Occipital lobe (tissue), 2 donors: Measurements from ENCODE around the gene RBMS3. TPM values are rescaled to one million over a fixed set of nuclear protein-coding genes. Genes with fewer than 3 reads are reported as not detected.

ENCODE experiments used
- DNase-seq: peaks from one replicate; lab custom pipeline; 2025; lab: John Stamatoyannopoulos, UW
- total RNA-seq: library from RNA; depleted of rRNA; stranded (reverse); fragments of >200 nt; gene quantifications from one replicate; pipeline ENCODE4 v1.2.3, GENCODE V29; 2014

The RBMS3 gene
- total RNA-seq, 1 donor from 2014 or later: 19.8 TPM

GRCh38 chr3:29868543-29869101 lies 587.8 kb downstream of the RBMS3 start:
- no peak for DNase-seq

DNA sequence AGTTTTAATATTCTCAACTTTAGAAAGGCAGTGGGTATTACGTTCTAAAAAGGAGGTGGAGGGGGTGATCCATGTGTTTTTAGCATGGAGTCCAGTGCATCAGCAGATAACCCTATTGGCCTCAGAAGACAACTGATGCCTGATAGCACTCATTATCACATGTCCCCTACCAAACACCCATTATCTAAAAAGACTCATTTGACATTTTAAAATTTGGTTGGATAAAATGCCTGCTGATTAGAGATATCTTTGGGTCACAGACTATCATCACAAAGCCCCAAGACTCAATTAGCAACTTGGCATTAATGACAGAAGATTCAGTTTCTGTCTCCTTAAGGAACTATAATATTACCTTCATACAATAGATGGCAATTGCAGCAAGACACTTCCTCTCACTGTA lies 589.3 kb downstream of the RBMS3 start:
- no peak for DNase-seq

DNA sequence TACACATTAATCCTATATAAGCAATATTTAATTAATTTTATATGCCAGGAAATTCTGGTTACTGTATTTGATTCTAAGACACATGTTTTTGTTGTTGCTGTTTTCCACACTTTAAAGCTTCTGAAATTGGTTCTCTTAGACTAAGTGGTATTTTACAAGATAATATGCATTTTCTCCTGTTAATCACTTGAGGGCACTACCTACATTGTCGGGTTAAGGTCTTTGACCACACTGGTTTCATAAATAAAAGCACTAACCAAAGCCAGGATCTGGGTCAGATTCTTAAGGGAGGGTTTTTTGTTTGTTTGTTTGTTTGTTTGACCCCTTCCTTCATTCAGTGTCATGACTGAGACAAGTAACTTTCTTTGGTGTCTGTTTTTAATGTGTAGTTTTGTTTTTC lies 590.2 kb downstream of the RBMS3 start:
- no peak for DNase-seq

DNA sequence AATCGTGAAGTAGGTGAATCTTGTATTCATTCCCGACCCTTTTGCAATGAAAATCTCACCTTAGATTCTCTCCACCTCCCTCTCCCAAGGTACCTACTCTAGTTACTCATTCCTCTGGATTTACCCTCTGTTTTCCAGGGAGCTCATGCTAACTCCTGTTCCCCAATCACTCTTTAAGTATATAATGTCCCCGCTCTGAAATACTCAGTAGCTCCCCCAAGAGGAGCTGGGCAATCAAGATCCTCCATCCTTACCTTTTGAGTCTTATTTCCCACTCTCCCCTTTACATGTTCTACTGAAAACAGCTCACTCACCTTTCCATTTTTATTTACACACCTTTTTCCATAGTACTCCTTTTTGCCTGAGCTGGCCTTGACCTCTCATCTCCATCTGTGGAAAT lies 599.9 kb downstream of the RBMS3 start:
- DNase-seq: no peak

GRCh38 chr3:29887451-29887850 lies 606.6 kb downstream of the RBMS3 start:
- DNase-seq: no peak

GRCh38 chr3:29889215-29889614 lies 608.3 kb downstream of the RBMS3 start:
- DNase-seq: no peak

GRCh38 chr3:29890801-29891200 lies 609.9 kb downstream of the RBMS3 start:
- no peak for DNase-seq

DNA sequence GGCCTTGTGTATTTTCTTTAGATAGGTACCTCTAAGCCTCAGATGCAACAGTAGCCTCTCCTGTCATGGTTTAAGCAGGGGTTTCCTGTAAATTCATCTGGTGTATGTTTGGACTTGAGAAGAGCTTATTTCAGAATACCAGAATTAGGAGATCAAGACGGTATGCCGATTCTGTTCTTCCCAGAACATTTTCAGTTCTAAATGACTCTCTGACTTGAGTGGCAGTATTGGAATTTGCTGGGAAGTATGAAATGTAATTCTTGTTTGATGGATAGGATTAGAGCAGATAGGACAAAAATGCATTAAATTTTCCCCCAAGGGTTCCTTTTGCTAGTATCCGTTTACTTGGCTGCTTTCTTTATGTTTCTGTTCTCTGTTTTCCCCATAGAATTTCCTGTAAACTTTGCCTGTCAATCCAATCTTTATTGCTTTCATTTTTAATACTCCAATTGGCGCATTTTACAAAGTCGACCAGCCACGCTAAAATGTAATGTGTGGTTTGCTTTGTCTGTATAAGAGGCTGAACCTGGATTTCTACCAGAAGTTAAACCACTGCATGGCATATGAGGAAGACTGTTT lies 612.2 kb downstream of the RBMS3 start:
- no peak for DNase-seq

DNA sequence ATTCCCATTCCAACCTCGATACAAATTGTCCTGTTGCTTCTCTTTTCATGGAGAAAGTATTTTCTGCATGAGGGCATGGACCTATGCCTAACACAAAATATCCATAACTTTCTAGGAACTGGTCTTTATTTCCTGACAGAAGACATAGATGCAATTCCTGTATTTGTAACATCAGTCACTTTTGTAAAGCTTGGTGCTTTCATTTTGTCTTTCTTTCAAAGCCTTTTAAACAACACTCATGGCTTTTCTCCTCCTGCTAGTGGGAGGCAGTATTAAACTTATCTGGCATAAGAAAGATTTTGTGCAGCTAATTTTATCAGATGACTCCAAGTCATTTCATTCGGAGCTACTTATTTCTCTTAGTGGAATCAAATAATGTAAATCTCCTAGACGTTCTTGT lies 616.0 kb downstream of the RBMS3 start:
- DNase-seq: no peak

- DNase-seq: no peak
These were observed 617.5 kb downstream of the RBMS3 start for GRCh38 chr3:29898171-29898965.

DNA sequence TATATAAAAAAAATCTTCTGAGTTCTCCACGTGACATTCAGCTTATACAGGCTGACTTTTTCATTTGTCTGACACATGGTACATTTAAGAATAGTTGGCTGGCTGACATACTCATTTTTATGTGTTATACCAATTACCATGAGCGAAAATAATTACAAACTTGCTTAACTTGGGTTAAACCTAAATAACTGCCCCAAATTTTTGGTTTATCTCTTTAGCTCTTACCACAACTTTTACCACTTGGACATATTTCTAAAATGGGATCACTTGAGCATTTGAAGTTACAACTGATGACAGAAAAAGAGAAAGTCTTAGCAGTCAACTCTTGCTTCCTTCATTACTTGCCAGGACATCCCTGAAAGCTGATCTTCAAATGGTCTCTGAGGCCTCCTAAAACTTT lies 618.1 kb downstream of the RBMS3 start:
- DNase-seq: no peak

GRCh38 chr3:29901097-29901496 lies 620.2 kb downstream of the RBMS3 start:
- DNase-seq: no peak

- DNase-seq: no peak
These were observed 622.7 kb downstream of the RBMS3 start for GRCh38 chr3:29903600-29903999.

GRCh38 chr3:29906906-29907305 lies 626.0 kb downstream of the RBMS3 start:
- no peak for DNase-seq

- no peak for DNase-seq
These were observed 631.9 kb downstream of the RBMS3 start for GRCh38 chr3:29912600-29913288.

- DNase-seq: no peak
These were observed 634.1 kb downstream of the RBMS3 start for GRCh38 chr3:29914861-29915524.

- no peak for DNase-seq
These were observed 638.7 kb downstream of the RBMS3 start for GRCh38 chr3:29919571-29919970.

GRCh38 chr3:29922992-29923746 lies 642.3 kb downstream of the RBMS3 start:
- DNase-seq: no peak

DNA sequence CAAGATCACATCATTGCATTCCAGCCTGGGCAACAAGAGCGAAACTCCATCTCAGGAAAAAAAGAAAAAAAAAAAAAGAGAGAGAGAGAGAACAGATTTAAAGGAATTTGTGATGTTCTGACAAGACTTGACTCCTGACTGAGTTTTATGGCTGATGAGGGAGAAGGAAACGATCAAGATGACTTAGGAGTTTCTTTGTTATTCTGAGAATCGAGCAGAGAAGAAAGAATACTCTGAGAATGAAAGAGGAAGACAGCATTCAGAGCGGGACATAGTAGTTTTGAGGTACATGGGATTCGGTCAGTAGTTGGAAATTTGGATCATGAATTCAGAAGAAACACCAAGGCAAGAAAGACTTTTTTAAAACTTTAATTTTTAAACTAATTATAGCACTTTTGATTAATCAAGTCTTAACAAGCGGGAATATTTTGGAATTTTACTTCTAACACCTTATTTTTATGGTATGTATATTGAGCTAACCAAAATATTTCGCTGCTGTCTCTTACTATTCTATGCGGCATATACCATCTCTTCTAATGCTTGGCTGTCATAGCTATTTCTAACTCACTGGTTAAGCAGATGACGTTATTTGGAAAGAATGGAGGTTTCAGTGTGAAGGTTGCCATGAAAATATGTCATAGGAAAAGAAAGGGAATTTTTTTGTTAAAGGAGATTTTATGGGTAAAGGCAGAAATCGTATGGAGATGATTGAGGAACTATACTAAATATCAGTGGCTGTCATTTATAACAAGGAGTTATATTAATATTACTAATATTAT lies 644.1 kb downstream of the RBMS3 start:
- DNase-seq: no peak

GRCh38 chr3:29926378-29926777 lies 645.5 kb downstream of the RBMS3 start:
- no peak for DNase-seq
